C4-2B (cell line): ENCODE results near the gene TMEM95.
"Not testable (repeated sequence)": the region's sequence is repeated elsewhere in the genome, so short reads cannot be mapped to it uniquely, and the experiment has no call there.

ENCODE experiments used
- H3K27ac ChIP-seq: fragments of 450-650 bp; 2 replicates; pipeline ENCODE4 v1.5.1; 2017
- CTCF ChIP-seq: fragments of 450-650 bp; conservative IDR thresholded peaks from 2 replicates; pipeline ENCODE4 v1.5.1; 2017; ENCODE audit warnings: mild to moderate bottlenecking
- ZFX ChIP-seq: fragments of 450-650 bp; IDR thresholded peaks from 2 replicates; pipeline ENCODE4 v1.6.1; 2017

The TMEM95 gene

GRCh38 chr17:7332111-7332510, 22.8 kb upstream of the TMEM95 start:
- no peak overlapping the region for H3K27ac ChIP-seq
- TF ChIP-seq CTCF (no peak), ZFX (no peak)

DNA sequence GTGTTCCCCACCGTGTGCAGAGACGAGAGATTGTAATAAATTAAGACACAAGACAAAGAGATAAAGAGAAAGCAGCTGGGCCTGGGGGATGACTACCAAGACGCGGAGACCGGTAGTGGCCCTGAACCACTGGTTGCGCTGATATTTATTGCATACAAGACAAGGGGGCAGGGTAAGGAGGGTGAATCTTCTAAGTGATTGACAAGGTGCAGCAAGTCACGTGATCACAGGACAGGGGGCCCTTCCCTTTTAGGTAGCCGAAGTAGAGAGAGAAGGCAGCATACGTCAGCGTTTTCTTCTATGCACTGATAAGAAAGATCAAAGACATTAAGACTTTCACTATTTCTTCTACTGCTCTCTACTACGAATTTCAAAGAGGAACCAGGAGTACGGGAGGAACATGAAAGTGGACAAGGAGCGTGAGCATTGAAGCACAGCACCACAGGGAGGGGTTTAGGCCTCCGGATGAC, 22.3 kb upstream of the TMEM95 start:
- not testable (repeated sequence) for H3K27ac ChIP-seq

GRCh38 chr17:7334938-7335538, 19.9 kb upstream of the TMEM95 start:
- H3K27ac ChIP-seq, result no peak overlapping the region
- TF ChIP-seq ZFX, result no peak
- no peak for TF ChIP-seq CTCF

GRCh38 chr17:7335765-7336164, 19.2 kb upstream of the TMEM95 start:
- H3K27ac ChIP-seq, result not testable (repeated sequence)

DNA sequence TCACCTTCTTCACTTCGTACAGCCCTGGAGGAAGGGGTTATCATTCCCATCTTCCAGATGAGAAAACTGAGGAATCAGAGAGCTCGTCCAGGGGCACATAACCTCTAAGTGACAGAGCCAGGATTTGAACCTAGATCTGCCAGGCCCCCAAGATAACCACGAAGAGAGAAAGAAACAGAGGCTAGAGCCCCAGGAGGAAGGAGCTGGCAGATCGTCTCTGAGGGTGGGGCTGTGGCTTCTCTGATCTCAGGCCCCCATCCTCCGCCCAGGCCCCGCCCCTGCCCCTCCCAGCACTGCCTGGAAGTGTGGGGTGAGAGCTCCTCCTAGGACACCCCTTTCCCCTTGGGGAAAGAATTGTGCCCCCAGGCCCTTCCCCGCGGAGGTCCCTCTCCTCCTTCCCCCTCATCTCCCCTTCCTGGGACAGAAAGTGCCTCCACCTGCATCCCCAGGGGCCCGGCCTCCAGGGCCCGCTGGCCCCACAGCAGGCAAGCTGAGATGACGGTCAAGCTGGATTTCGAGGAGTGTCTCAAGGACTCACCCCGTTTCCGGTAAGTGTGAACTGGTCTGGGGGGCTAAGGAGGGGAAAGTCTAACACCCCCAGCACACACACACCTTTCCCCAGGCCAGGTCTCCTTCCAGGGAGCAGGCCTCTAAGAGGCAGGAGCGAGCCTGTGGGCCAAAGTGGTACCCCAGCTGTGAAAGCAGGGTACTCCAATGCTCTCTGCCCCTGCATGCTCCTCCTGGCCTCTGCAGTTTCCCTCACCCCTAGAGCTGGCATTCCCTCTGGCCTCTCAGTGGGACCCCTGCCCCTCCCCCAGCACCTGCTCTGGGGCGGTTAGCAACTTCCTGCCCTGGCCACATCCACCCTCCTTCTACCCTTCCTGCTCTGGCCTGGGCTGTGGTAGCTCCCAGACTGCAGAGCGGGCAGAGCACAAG, 18.4 kb upstream of the TMEM95 start, which contains the start of gene ACAP1:
ACAP1 (plus strand) TSS at position 290 of the 936 bp plus-strand sequence; CDS start at position 496, 206 bp downstream.
- no peak within 1 kb of the TSS for H3K27ac ChIP-seq
- TF ChIP-seq ZFX (no peak), CTCF (no peak)

GRCh38 chr17:7337600-7337999, 17.4 kb upstream of the TMEM95 start:
- not testable (repeated sequence) for H3K27ac ChIP-seq

DNA sequence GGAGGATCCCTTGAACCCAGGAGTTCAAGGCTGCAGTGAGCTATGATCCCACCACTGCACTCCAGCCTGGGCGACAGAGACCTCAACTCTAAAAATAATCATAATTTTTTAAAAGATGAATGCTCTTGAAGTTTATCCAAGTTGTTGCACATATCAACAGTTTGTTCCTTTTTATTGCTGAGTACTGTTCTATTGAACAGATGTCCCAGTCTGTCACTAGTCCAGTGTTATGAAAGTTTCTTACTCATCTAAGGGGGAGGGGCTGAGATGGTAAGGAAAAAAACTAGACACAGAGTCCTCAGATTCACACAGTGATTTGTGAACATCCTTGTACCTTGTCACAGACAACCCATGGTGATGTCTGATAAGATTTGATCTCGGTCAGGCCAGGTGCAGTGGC, 14.8 kb upstream of the TMEM95 start:
- no peak overlapping the region for H3K27ac ChIP-seq
- TF ChIP-seq ZFX (no peak), CTCF (no peak)

DNA sequence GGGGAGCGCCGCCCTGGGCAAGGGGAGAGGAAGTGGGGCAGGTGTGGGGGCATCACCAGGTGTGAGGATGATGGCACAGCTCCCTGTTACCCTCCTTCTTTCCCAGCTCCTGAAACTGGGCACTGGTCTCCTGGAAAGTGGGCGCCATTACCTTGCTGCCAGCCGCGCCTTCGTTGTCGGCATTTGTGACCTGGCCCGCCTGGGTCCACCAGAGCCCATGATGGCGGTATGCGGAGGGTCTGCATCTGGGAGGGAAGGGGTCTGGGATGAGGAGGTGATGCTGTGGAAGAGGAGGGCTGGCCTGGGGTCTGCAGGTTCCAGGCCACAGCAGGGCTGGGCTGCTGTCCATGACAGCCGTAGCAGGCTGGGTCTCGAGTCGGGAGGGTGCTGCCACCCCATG, 13.1 kb upstream of the TMEM95 start:
- TF ChIP-seq CTCF, result no peak
- TF ChIP-seq ZFX, result no peak
- no peak overlapping the region for H3K27ac ChIP-seq

DNA sequence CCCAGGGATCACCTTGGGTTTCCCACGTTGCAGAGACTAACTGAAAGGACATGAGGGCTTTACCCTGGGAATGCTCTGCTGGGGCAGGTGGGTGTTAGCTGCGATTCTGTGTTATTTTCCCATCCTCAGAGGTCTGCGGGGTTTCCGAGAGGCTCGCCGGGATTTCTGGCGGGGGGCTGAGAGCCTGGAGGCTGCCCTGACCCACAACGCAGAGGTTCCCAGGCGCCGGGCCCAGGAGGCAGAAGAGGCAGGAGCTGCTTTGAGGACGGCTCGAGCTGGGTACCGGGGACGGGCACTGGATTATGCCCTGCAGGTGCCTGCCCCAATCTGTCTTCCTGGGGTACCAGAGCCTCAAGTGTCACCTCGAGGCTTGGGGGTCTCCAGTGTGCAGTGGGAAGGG, 11.7 kb upstream of the TMEM95 start:
- TF ChIP-seq ZFX (no peak), CTCF (no peak)

More for the DNA sequence above, 11.7 kb upstream of the TMEM95 start:
- H3K27ac ChIP-seq, result no peak overlapping the region
